GM03348 (cell line): ENCODE data around the gene PNCK.
"Not testable (repeated sequence)": the region's sequence is repeated elsewhere in the genome, so short reads cannot be mapped to it uniquely, and the experiment has no call there.

Experiments used
- DNase-seq: peaks from one replicate; pipeline ENCODE4 v3.0.0; 2012; ENCODE audit warnings: low spot score

Gene PNCK

DNA sequence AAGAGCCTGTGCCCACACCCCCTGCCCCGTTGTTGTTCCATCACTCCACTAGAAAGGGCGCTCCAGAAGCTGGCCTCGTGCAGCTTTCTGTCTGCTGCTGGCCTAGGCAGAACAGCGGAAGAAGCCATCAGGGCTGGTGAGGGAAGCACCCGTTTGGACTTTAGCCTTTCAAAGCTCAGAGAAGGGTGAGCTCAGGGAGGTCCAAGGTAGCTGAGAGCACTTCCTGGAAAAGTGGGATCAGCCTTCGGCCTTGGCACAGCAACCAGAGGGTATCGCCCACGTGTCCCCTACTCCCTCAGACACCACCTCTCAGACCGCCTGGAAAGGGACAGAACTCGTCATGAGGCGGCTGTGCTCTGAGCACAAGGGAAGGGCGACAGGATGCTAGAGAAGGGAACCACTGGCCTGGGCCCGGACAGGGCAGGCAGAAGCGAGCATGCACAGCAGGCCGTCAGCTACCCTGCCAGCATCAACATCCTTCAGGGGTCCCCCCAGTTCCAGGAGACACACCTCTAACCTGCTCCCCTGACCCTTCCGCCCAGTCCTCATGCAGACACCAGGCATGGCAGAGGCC, 25.7 kb upstream of the PNCK start:
- DNase-seq, result not testable (repeated sequence)

DNA sequence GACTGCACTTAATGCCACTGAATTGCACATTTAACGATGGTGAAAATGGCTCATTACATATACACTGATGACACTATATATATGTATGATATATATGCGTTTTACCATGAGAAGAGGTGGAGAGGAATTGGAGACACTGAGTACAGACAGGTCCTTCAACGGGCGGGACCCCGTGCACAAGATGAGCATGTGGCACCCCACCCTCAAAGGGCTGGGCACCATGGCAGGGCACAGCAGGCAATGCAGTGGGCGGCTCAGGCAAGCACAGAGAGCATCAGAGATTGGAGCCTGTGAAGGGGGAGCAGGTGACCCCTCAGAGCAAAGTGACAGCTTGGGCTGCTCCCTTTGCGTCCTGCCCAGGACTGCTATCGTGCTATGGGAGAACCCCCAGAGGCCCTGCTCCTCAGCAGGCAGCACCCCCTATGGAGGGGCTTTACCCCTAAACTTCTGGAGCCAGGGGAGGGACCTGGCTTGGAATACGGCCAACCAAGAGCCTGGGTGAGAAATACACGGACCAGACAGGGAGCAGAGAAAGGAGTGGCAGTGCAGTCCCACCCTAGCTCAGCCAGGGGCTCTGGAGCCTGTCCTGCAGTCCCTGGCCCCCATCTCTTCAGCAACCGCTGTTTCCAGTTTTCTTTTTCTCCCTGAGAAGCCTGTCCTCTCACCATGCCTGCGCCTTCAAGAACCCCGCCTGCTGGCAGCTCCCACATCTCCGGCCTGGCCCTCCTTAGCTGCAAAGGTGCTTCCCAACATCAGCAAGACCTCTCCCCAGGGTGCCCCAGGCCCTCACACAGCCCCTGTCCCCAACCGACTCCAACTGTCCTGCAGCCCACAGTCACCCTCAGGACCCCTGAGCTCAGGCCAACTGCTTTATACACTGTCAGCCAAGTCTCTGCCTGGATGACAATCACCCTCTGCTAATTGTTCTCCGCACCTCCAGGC, 24.6 kb upstream of the PNCK start:
- DNase-seq, result no peak

DNA sequence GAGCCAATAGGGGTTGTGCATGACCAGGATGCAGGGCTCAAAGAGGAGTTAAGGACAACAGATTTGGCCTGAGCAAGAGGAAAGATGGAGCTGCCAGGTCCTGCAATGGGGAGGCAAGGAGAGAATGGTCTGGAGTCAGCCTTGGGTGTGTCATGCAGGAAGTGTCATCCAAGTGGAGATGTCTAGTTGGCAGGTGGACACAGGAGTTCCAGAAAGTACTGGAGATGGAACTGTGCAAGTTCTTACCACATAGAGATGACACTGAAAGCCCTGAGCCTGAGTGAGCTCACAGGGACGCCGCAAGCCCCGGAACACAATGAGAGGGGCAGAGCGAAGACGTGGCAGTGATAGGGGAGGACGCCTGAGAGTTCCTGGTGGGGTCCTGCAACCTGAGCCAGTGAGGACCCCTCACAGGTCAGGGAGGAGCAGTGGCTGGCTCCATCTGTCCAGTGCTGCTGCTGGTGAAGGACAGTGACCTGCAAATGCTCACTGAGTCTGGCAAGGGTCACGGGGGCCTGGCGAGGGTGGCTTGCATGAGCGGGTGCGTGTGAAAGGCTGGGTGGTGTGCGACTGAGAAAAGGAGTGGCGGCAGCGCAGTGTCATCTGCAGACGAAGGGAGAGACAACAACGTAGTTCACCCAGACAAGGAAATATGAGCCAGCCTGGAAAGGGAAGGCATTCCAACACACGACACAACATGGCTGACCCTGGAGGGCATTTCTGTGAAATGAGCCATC, 23.5 kb upstream of the PNCK start:
- not testable (repeated sequence) for DNase-seq

DNA sequence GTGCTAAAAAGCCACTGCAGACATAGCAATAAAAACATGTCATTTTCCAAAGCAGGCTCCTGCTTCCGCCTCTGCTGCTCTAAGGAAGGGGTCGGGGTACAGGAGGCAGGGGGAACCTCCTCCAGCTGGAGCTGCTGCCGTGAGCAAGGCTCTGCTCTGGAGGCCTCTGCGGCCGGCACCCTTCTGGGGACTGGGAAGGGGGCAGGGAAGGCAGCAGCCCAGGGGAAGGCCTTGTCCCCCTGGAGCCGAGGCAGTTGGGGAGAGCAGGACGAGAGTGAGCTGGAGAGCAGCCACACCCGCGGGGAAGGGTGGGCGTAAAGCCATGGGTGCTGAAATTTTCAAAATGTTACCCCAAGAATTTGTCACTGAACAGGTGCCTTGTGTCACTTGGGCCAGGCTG, 22.9 kb upstream of the PNCK start:
- not testable (repeated sequence) for DNase-seq

DNA sequence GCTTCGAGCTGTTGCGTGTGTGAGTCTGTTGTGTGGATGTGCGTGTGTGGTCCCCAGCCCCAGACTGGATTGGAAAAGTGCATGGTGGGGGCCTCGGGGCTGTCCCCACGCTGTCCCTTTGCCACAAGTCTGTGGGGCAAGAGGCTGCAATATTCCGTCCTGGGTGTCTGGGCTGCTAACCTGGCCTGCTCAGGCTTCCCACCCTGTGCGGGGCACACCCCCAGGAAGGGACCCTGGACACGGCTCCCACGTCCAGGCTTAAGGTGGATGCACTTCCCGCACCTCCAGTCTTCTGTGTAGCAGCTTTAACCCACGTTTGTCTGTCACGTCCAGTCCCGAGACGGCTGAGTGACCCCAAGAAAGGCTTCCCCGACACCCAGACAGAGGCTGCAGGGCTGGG, 22.5 kb upstream of the PNCK start:
- no peak for DNase-seq

DNA sequence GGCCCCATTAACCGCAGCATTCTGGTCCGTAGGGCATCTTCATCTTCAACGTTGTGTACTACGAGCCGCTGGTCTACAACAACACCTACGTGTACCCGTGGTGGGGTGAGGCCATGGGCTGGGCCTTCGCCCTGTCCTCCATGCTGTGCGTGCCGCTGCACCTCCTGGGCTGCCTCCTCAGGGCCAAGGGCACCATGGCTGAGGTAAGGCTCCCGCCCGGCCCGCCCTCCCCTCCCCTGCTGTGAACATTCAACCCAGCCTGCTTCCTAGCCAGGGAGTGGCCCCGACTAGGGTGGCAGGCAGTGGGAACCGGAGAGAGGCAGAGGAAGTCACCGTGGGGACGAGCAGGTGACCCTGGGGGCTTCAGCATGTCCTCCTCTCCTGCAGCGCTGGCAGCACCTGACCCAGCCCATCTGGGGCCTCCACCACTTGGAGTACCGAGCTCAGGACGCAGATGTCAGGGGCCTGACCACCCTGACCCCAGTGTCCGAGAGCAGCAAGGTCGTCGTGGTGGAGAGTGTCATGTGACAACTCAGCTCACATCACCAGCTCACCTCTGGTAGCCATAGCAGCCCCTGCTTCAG, 21.2 kb upstream of the PNCK start:
- DNase-seq, result no peak

DNA sequence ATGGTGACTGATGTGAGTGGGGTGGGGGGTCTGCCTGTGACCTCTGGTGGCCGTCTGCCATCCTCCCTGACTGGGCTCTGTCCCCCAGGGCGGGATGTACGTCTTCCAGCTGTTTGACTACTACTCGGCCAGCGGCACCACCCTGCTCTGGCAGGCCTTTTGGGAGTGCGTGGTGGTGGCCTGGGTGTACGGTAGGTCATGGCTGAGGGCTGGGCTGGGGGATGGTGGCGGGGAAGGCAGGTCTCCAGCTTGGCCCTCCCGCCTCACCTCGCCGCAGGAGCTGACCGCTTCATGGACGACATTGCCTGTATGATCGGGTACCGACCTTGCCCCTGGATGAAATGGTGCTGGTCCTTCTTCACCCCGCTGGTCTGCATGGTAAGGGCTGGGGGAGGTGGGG, 20.6 kb upstream of the PNCK start:
- not testable (repeated sequence) for DNase-seq

DNA sequence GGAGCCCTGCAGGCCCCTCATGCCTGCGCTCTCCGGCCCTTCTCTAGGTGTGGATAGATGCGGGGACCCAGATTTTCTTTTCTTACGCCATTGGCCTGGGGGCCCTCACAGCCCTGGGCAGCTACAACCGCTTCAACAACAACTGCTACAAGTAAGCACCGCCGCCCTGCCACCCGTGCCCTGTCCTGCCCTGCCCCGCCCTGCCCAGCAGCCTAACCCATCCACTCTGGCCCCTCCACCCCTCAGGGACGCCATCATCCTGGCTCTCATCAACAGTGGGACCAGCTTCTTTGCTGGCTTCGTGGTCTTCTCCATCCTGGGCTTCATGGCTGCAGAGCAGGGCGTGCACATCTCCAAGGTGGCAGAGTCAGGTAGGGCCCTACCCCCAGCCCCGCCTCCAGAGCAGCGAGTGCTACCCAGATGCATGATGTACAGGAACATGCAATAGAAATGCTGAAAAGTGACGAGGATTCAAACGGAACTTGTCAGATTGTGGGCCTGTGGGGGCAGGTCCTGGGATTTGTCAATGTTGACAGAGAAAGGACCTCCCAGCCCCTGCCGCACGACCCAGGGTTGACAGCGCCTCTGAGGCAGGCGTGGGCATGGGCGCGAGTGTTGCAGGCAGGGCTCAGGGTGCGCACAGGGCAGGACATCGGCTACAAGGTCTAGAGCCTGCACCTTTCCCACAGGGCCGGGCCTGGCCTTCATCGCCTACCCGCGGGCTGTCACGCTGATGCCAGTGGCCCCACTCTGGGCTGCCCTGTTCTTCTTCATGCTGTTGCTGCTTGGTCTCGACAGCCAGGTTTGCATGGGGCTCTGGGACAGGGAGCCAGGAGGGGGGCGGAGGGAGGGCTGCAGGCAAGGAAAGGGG, 19.8 kb upstream of the PNCK start:
- no peak for DNase-seq

DNA sequence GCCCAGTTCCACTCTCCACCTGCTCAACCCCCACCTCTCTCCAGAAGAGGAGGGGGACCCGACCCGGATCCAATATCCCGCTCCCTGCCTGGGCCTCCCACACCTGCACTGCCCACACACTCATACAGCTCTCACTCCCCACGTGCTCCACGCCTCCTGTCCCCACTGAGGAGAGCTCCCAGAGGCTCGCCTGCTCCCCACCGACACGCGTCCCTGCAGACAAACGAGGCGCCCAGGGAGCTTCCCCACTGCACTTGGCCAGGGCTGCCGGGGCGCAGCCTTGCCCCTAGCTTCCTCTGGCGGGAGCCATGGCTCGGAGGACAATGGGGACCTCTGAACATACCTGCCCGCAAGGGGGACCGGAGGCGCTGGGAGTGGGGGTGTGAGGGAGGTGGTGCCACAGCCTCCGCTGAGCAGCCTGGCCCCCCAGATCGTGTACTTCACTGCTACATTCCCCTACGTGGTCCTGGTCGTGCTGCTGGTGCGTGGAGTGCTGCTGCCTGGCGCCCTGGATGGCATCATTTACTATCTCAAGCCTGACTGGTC, 19.1 kb upstream of the PNCK start:
- DNase-seq, result no peak

DNA sequence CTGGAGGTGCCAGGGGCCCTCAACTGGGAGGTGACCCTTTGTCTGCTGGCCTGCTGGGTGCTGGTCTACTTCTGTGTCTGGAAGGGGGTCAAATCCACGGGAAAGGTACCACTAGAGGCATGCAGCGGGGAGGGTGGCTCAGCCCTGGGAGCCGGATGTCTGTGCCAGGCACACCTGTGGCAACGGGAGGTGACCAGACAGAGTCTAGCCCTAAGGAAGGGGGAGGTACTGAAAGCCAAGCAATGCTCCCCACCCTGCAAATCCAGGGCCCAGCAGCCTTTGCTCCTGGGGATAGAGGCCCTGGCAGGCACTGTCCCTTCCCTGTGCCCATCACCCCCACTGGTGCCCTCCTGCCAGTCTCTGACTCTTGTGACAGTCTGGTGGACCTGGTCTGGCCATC, 18.4 kb upstream of the PNCK start:
- DNase-seq, result no peak

DNA sequence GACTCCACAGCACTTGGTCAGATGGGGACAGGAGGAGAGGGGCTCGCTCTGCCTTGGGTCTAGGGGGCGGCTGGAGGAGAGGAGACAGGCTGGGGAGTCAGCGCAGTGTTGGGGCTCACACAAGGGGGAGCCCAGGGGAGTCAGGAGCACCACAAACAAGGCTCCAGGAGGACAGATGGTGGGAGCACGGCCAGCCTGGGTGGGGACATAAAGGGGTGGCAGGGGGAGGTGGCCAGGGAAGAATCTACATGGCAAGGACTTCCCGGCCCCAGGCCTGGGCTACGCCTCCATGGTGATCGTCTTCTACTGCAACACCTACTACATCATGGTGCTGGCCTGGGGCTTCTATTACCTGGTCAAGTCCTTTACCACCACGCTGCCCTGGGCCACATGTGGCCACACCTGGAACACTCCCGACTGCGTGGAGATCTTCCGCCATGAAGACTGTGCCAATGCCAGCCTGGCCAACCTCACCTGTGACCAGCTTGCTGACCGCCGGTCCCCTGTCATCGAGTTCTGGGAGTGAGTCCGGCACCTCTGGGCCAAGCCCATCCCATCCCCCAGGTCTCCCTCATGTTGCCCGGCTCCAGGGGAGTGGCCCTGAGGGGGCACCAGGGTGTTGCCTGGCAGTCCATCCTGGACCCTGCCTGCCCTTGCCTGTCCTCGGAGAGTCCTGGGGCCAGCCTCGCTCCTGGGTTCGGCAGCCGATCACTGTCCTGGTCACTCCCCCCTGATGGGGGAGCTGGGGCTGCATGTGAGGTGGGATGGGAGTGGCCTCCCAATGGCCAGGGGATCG, 17.6 kb upstream of the PNCK start:
- not testable (repeated sequence) for DNase-seq

DNA sequence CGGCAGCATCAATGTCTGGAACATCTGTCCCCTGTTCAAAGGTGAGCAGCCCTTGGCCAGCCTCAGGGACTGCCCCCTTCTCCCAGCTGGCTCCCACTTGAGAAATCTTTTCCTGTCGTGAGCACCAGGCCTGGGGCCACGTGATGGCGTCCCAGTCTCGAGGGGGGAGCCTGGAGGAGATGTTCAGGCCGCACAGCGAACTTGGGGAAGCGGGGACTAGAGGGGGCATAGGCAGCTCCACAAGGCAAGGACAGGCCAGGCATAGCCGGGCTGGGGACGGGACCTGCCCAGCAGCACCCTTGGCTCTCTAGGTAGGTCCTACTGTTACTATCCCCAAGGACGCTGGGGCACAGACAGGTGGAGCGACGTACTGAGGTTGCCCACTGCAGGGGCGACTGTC, 16.9 kb upstream of the PNCK start:
- DNase-seq, result no peak

DNA sequence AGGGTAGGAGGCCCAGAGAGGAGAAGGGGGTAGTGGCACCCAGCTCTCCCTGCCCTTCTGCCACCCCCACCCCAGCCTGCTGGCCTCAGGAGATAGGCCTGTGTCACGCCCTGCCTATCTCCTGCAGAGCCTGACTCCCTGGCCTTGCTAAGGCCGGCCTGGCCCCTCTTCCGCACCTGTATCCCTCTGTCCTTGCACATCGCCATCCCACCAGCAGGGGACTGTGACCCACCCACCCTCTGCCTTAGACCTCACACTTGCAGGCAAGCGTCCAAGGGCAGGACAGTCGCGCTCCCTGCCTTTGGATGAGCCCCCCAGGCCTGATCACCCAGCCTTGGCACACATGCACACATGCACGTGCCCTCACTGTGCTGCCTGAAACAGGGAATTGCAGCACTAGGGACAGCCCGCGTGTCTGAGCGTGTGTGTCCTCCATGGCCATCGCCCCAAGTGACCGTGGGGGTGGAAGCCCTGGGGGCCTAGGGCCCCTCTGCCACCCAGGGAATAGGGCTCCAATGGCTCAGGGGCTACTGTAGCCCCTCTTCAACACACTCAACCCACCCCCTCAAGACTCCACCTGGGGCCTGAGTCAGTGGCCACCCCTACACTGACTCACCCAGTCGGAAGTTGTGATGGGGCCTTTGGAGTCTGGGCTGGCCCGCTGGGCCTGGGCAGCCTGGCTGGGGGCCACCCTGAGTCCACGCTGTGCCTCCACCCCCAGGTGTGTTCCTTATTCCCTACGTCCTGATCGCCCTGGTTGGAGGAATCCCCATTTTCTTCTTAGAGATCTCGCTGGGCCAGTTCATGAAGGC, 16.2 kb upstream of the PNCK start:
- no peak for DNase-seq

DNA sequence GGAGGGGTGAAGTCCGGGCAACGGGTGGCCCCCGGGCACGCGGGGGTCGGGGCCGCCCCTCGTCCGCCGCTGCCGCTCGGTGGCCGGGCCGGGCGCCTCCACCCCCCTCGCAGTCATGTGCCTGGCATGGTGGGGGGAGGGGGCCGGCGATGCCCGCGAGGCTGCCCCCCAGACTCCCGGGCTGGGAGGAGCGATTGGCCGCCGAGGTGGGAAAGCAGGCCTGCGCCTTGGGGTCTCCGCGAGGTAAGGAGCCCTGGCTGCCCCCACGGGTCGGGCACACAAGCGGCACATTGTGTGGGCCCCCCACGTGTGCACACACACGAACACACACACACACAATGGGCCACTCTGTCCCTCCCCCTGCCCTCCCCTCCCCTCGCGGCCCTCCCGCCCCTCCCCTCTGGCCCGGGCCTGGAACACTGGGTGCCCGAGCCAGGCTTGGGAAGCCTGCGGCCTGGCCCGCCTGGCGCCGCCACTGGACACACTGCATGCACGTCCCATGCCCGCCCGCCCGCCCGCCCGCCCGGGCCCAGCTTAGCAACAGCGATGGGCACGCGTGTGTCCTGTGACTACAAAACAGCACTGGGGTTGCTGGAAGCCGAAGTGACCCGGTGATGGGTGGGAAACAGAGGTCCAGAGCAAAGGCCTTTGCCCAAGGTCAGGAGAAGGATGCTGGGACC, 15.4 kb upstream of the PNCK start:
- DNase-seq, result peak; percentile 55

DNA sequence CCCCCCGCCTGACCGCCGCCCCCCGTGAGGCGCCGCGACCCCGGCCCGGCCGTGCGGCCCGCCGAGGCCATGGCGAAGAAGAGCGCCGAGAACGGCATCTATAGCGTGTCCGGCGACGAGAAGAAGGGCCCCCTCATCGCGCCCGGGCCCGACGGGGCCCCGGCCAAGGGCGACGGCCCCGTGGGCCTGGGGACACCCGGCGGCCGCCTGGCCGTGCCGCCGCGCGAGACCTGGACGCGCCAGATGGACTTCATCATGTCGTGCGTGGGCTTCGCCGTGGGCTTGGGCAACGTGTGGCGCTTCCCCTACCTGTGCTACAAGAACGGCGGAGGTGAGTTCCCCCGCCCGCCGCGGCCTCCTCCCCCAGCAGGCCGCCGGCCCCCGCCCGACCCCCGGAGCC, 14.9 kb upstream of the PNCK start:
- DNase-seq, result no peak

DNA sequence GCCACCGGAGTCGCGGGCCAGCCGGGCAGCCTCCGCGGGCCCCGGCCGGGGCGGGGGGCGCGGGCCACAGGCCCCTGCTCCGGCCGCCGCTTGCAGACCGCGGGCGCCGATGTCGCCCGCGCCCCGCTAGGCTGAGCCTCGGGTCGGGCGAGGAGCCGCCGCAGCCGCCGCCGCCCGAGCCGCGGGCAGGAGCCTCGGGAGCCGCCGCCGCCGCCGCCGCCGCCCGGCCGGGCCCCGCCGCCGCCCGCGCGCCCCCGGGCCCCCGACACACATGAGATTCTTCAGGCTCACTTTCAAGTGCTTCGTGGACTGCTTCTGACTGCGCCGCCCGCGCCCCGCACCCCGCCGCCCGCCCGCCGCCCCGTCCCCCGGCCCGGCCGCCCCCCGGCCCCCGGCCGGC, 14.5 kb upstream of the PNCK start:
- peak; percentile 27 for DNase-seq

DNA sequence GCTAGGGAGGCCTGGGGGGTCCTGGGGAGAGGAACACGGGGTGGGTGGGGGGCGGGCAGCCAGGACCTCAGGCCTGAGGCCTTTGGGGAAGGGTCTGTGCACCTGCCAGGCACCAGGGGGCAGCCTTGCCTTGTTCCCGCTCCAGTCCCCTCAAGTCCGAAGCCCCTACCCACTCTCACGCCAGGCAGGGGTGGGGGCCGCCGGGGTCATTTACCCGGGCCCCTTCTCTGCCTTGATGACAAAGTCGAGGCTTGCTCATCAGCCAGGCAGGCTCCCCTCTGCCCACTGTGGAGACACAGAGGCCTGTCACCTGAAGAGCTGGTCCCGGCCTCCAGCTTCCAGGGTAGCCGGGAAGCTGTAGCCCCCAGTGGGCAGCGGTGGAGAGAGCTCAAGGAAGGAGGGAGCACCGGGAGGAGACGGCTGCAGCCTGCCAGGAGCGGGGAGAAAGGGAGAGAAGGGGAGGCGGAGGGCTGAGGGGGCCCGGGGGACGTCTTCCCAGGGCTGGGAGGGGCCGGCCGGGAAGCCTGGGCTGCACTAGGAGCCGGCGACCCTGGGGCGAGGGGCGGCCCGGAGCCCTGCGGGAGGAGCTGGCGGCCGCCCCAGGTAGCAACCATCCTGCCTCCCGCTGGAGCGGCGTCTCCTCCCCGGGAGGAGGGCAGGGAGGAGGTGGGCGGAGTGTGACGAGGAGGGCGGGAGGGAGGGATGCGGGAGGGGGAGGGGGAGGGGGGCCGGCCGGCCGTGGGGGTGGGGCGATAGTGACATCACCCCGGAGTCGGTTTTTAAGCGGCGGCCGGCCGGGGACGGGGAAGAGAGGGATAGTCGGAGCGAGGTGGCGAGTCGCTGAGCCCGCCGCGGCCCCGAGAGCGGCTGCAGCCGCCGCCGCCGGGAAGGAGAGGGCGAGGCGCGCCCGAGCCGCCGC, 13.8 kb upstream of the PNCK start, which contains the start of gene SLC6A8:
Gene SLC6A8, plus strand, starts transcription at position 806 of the 919 bp plus-strand sequence. CDS start 649 bp downstream, outside the sequence.
- peak; percentile 92 for DNase-seq

DNA sequence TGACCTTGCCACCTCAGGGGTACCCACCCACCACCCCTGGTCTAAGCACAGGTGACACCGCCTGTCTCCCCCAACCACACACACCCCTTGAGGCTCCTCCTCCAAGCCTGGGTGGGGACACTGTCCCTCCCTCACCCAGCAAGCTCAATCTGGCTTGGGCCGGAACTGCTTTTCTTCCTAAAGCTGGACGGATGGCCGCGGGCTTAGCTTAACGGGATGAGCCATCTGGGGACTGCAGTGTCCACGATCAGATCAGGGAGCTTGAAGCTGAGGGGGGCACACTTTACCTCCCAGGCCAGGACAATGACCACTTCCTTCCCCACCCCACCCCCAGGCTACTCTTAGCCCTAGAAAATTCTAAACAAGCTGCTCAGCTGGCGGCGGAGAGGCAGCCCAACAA, 13.1 kb upstream of the PNCK start:
- DNase-seq, result no peak
